COLO668 (cell line): ENCODE results near the gene CHST12.
A peak's percentile ranks its signal among the peaks of the same experiment; 100 is the strongest.
"Not testable (repeated sequence)": the region's sequence is repeated elsewhere in the genome, so short reads cannot be mapped to it uniquely, and the experiment has no call there.

Source experiments
- DNase-seq: peaks from one replicate; lab custom pipeline; 2025; ENCODE audit not compliant: unreplicated experiment; lab: John Stamatoyannopoulos, UW

The CHST12 gene

GRCh38 chr7:2377492-2377891, 25.9 kb upstream of the CHST12 start:
- DNase-seq: not testable (repeated sequence)

- not testable (repeated sequence) for DNase-seq
These were observed 25.3 kb upstream of the CHST12 start for GRCh38 chr7:2378125-2378524.

GRCh38 chr7:2379161-2379560, 24.2 kb upstream of the CHST12 start:
- no peak for DNase-seq

- DNase-seq: no peak
These were observed 23.5 kb upstream of the CHST12 start for GRCh38 chr7:2379821-2380450.

GRCh38 chr7:2380461-2380860, 22.9 kb upstream of the CHST12 start:
- no peak for DNase-seq

- DNase-seq: no peak
These were observed 22.2 kb upstream of the CHST12 start for GRCh38 chr7:2381227-2381626.

- DNase-seq: no peak
These were observed 21.4 kb upstream of the CHST12 start for GRCh38 chr7:2381881-2382509.

GRCh38 chr7:2383543-2384274, 19.7 kb upstream of the CHST12 start:
- no peak for DNase-seq

GRCh38 chr7:2384354-2385243, 18.8 kb upstream of the CHST12 start:
- no peak for DNase-seq

GRCh38 chr7:2386122-2386521, 17.3 kb upstream of the CHST12 start:
- DNase-seq: not testable (repeated sequence)

GRCh38 chr7:2386964-2387669, 16.3 kb upstream of the CHST12 start:
- no peak for DNase-seq

- DNase-seq: no peak
These were observed 15.3 kb upstream of the CHST12 start for GRCh38 chr7:2387897-2388636.

- no peak for DNase-seq
These were observed 14.8 kb upstream of the CHST12 start for GRCh38 chr7:2388637-2388954.

GRCh38 chr7:2390020-2390816, 13.2 kb upstream of the CHST12 start:
- DNase-seq: not testable (repeated sequence)

GRCh38 chr7:2393706-2394105, 9.7 kb upstream of the CHST12 start:
- DNase-seq: no peak

GRCh38 chr7:2394566-2395082, 8.8 kb upstream of the CHST12 start:
- DNase-seq: no peak

GRCh38 chr7:2398506-2398905, 4.9 kb upstream of the CHST12 start:
- DNase-seq: no peak

- peak; percentile 34 for DNase-seq
These were observed 3.4 kb upstream of the CHST12 start for GRCh38 chr7:2399848-2400587.

GRCh38 chr7:2402687-2403013, 761 bp upstream of the CHST12 start:
- DNase-seq: no peak
